Hepatocyte (in vitro differentiated cells): ENCODE results near the gene HAND1. TPM values are rescaled to one million over a fixed set of nuclear protein-coding genes. Genes with fewer than 3 reads are reported as not detected.

Experiments used
- DNase-seq: peaks from one replicate; pipeline ENCODE4 v3.0.0-alpha.2; 2016; ENCODE audit warnings: low spot score
- H2AFZ ChIP-seq: fragments of 200-600 bp; sonication (generic); 2 replicates; pipeline ENCODE4 v1.6.0; 2016; ENCODE audit warnings: antibody characterized with exemption, mild to moderate bottlenecking
- H3K27ac ChIP-seq: fragments of 200-600 bp; sonication (generic); 2 replicates; pipeline ENCODE4 v1.5.1; 2016; ENCODE audit warnings: mild to moderate bottlenecking
- H3K27me3 ChIP-seq: fragments of 200-600 bp; sonication (generic); 2 replicates; pipeline ENCODE4 v1.6.1; 2016
- H3K36me3 ChIP-seq: fragments of 200-600 bp; sonication (generic); replicated peaks from 2 replicates; pipeline ENCODE4 v1.5.1; 2016; ENCODE audit warnings: low read depth; ENCODE audit not compliant: insufficient read depth
- H3K4me1 ChIP-seq: fragments of 200-600 bp; sonication (generic); 2 replicates; pipeline ENCODE4 v1.5.1; 2016; ENCODE audit warnings: mild to moderate bottlenecking, moderate library complexity; ENCODE audit not compliant: insufficient read depth
- H3K4me2 ChIP-seq: fragments of 200-600 bp; sonication (generic); 2 replicates; pipeline ENCODE4 v1.6.0; 2016
- H3K4me3 ChIP-seq: fragments of 200-600 bp; sonication (generic); 2 replicates; pipeline ENCODE4 v1.5.1; 2016; ENCODE audit warnings: mild to moderate bottlenecking
- H3K79me2 ChIP-seq: fragments of 200-600 bp; sonication (generic); 2 replicates; pipeline ENCODE4 v1.6.0; 2017; ENCODE audit warnings: mild to moderate bottlenecking
- H3K9me2 ChIP-seq: fragments of 200-600 bp; sonication (generic); replicated peaks from 2 replicates; pipeline ENCODE4 v1.6.0; 2017; ENCODE audit warnings: mild to moderate bottlenecking; ENCODE audit not compliant: insufficient read depth
- H3K9me3 ChIP-seq: fragments of 200-600 bp; sonication (generic); 2 replicates; pipeline ENCODE4 v1.5.1; 2016; ENCODE audit warnings: low read depth, mild to moderate bottlenecking
- H4K20me1 ChIP-seq: fragments of 200-600 bp; sonication (generic); 2 replicates; pipeline ENCODE4 v1.6.0; 2016; ENCODE audit warnings: mild to moderate bottlenecking; ENCODE audit not compliant: insufficient read depth, poor library complexity, severe bottlenecking
- EZH2 ChIP-seq: fragments of 200-600 bp; sonication (generic); IDR thresholded peaks from 2 replicates; pipeline ENCODE4 v1.6.1; 2016; ENCODE audit warnings: antibody characterized with exemption, mild to moderate bottlenecking, borderline replicate concordance
- EZH2phosphoT487 ChIP-seq: fragments of 200-600 bp; sonication (generic); IDR thresholded peaks from one replicate; pipeline ENCODE4 v1.6.1; 2018; ENCODE audit warnings: antibody characterized with exemption, mild to moderate bottlenecking, low read depth, moderate library complexity; ENCODE audit not compliant: unreplicated experiment, severe bottlenecking
- WGBS: methylation state at CpG from one replicate; pipeline ENCODE4 v1.1.6; 2016; ENCODE audit warnings: low lambda C conversion rate; ENCODE audit errors: missing lambda C conversion rate; 5-methylcytosine and 5-hydroxymethylcytosine counted together
- polyA plus RNA-seq: library from polyadenylated mRNA; unstranded; fragments of >200 nt; fragmentation: Nextera tagmentation; extraction: Ambion mirVana; gene quantifications from 2 replicates; pipeline ENCODE4 v1.2.1, GENCODE V29; 2016
- total RNA-seq: library from RNA; depleted of rRNA; stranded (reverse); fragments of >200 nt; gene quantifications from 2 replicates; pipeline ENCODE4 v1.2.3, GENCODE V29; 2014
- TF ChIP-seq, protein P1 (sequence below): fragments of 200-600 bp; sonication (generic); IDR thresholded peaks from 2 replicates; pipeline ENCODE4 v1.5.1; 2016; ENCODE audit warnings: antibody characterized with exemption, mild to moderate bottlenecking; ENCODE audit not compliant: poor library complexity

HAND1 gene
- total and polyA plus RNA-seq, 2 experiments from 2014 or later: 39.2 to 118 TPM

GRCh38 chr5:154524181-154524580 is 46.2 kb upstream of the HAND1 start:
- Histone ChIP-seq H3K27ac (peak overlapping the region; percentile 91), H3K4me3 (no peak overlapping the region), H3K36me3 (no peaks in the 10 kb centered on the region), H3K27me3 (no peaks in the 10 kb centered on the region), H3K9me3 (no peaks in the 10 kb centered on the region), H2AFZ (peak overlapping the region; percentile 15), H3K4me2 (peak overlapping the region; percentile 35), H3K79me2 (no peaks in the 10 kb centered on the region), H4K20me1 (no peaks in the 10 kb centered on the region), H3K4me1 (peaks cover 28% of the 10 kb centered on the region), H3K9me2 (no peaks in the 10 kb centered on the region)
- whole genome bisulfite sequencing: 55% methylated on average over 4 of the region's 4 CpGs
- TF ChIP-seq, protein P1, sequence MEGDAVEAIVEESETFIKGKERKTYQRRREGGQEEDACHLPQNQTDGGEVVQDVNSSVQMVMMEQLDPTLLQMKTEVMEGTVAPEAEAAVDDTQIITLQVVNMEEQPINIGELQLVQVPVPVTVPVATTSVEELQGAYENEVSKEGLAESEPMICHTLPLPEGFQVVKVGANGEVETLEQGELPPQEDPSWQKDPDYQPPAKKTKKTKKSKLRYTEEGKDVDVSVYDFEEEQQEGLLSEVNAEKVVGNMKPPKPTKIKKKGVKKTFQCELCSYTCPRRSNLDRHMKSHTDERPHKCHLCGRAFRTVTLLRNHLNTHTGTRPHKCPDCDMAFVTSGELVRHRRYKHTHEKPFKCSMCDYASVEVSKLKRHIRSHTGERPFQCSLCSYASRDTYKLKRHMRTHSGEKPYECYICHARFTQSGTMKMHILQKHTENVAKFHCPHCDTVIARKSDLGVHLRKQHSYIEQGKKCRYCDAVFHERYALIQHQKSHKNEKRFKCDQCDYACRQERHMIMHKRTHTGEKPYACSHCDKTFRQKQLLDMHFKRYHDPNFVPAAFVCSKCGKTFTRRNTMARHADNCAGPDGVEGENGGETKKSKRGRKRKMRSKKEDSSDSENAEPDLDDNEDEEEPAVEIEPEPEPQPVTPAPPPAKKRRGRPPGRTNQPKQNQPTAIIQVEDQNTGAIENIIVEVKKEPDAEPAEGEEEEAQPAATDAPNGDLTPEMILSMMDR: no peak
- no peak for TF ChIP-seq EZH2
- no peak for TF ChIP-seq EZH2phosphoT487
- no peak for DNase-seq

DNA sequence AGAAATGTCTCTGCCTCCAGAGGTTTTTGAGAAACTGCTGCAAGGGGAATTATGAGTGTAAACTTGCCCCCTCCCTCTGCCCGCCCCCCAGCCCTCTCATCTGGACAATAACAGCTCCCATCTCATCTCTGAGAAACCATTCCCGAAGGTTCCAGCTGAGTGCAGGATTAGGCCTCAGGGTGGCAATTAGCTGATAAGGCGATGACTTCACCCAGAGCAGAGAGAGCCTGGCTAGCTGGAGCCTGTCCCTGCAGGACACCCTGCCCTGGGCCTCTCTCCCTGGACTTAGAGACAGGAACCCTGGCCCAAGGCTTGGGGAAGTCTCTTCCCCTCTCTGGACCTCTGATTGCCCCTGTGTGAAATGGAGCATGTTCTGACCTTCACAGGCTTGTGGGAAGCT is 45.7 kb upstream of the HAND1 start:
- peak overlapping the region; percentile 91 for H3K27ac ChIP-seq
- H3K36me3 ChIP-seq: no peaks in the 10 kb centered on the region
- no peaks in the 10 kb centered on the region for H3K27me3 ChIP-seq
- H3K79me2 ChIP-seq: no peaks in the 10 kb centered on the region
- no peak for TF ChIP-seq EZH2phosphoT487
- TF ChIP-seq, protein P1: no peak
- TF ChIP-seq EZH2: no peak
- 4% methylated on average over 2 of the region's 3 CpGs for WGBS
- peak; percentile 84 for DNase-seq
- H3K4me1 ChIP-seq: peaks cover 32% of the 10 kb centered on the region
- peak overlapping the region; percentile 15 for H2AFZ ChIP-seq
- H4K20me1 ChIP-seq: no peaks in the 10 kb centered on the region
- H3K9me2 ChIP-seq: no peaks in the 10 kb centered on the region
- H3K4me2 ChIP-seq: peak overlapping the region; percentile 35
- H3K9me3 ChIP-seq: no peaks in the 10 kb centered on the region
- H3K4me3 ChIP-seq: no peak overlapping the region

DNA sequence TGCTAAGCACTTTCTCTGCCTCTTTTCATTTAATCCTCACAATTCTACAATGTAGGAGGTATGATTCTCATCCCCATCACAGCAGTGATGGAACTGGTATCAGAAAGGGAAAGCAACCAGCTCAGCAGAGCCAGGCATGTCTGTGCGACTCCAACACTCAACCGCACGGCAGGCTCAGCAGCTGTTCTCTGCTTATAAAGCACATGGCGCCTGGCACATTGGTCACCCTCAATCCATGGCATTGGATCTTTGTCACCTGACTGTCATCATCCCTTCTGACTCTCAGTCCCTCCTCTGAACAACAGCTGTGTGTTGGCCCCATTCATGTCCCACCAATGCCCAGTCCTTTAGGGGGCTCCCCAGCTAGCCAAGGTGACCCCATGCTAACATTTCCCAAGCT is 45.1 kb upstream of the HAND1 start:
- H3K9me2 ChIP-seq: no peaks in the 10 kb centered on the region
- no peaks in the 10 kb centered on the region for H4K20me1 ChIP-seq
- H3K36me3 ChIP-seq: no peaks in the 10 kb centered on the region
- H3K4me1 ChIP-seq: peaks cover 33% of the 10 kb centered on the region
- peak overlapping the region; percentile 91 for H3K27ac ChIP-seq
- H3K4me3 ChIP-seq: no peak overlapping the region
- no peaks in the 10 kb centered on the region for H3K79me2 ChIP-seq
- DNase-seq: no peak
- peak overlapping the region; percentile 29 for H3K4me2 ChIP-seq
- 73% methylated on average over 4 of the region's 4 CpGs for WGBS
- H3K9me3 ChIP-seq: no peaks in the 10 kb centered on the region
- TF ChIP-seq EZH2 (no peak), EZH2phosphoT487 (no peak)
- TF ChIP-seq, protein P1: no peak
- H3K27me3 ChIP-seq: no peaks in the 10 kb centered on the region
- H2AFZ ChIP-seq: no peak overlapping the region

- DNase-seq: no peak
- Histone ChIP-seq H4K20me1 (no peaks in the 10 kb centered on the region), H3K79me2 (no peaks in the 10 kb centered on the region), H3K36me3 (no peaks in the 10 kb centered on the region), H3K9me3 (no peaks in the 10 kb centered on the region), H2AFZ (no peak overlapping the region), H3K27ac (peak overlapping the region; percentile 91), H3K4me3 (no peak overlapping the region), H3K27me3 (no peaks in the 10 kb centered on the region), H3K9me2 (no peaks in the 10 kb centered on the region), H3K4me2 (no peak overlapping the region), H3K4me1 (peaks cover 37% of the 10 kb centered on the region)
- 98% methylated on average over 3 of the region's 3 CpGs for WGBS
- TF ChIP-seq, protein P1: no peak
- TF ChIP-seq EZH2phosphoT487: no peak
- no peak for TF ChIP-seq EZH2
These were observed 44.3 kb upstream of the HAND1 start for GRCh38 chr5:154522284-154522683.
